Hair follicle dermal papilla cell (primary cell): Measurements from ENCODE around the gene PPP3CA. TPM values are rescaled to one million over a fixed set of nuclear protein-coding genes. Genes with fewer than 3 reads are reported as not detected.

Experiments
- small RNA-seq: library from RNA; depleted of rRNA; stranded (forward); fragments of <200 nt; gene quantifications from one replicate; pipeline ENCODE3, GENCODE V24; 2012
- total RNA-seq: library from RNA; depleted of rRNA; stranded (reverse); fragments of >200 nt; gene quantifications from 2 replicates; pipeline ENCODE4 v1.2.3, GENCODE V29; 2012

PPP3CA gene
- 38.9 and 55.5 TPM in 2 replicates for total RNA-seq

GRCh38 chr4:101347267-101347556 is at the start of gene PPP3CA:
Gene PPP3CA (minus strand): TSS chr4:101347526.

Small RNAs within 50 kb of the gene (small RNA-seq; reads per million reads assigned to genes)
- gene MIR1255A = not detected
- gene MIR8066 = not detected
